Endothelial cell of umbilical vein (primary cell): ENCODE data around the gene IGSF23. TPM values are rescaled to one million over a fixed set of nuclear protein-coding genes. Genes with fewer than 3 reads are reported as not detected.
"Not testable (repeated sequence)": the region's sequence is repeated elsewhere in the genome, so short reads cannot be mapped to it uniquely, and the experiment has no call there.

Source experiments
- BruUV-seq: library from RNA; stranded (reverse); fragments of 400-500 nt; replicated peaks from 2 replicates; lab custom pipeline; 2021; lab: Mats Ljungman, UMichigan
- CTCF ChIA-PET: fragments of 300-600, 350-600 bp; sonication (Branson Sonifier 250); formaldehyde crosslinking; loops from one replicate; lab custom pipeline; 2021; ENCODE audit warnings: antibody characterized with exemption, inconsistent platforms; lab: Charles Lee
- POLR2A ChIA-PET: fragments of 300-600, 350-600 bp; sonication (Branson Sonifier 250); formaldehyde crosslinking; loops from one replicate; lab custom pipeline; 2021; ENCODE audit warnings: antibody characterized with exemption, inconsistent platforms; lab: Charles Lee
- DNase-seq: peaks from one replicate; pipeline ENCODE4 v3.0.0-alpha.2; 2011; ENCODE audit warnings: low read depth, low spot score
- FAIRE-seq: peaks from 2 replicates; lab custom pipeline; 2011; peaks lifted over from hg19 to GRCh38; lab: Jason Lieb, UNC
- H2AFZ ChIP-seq: 2 replicates; pipeline ENCODE4 v1.6.0; 2012; ENCODE audit warnings: low read depth, low read length, control low read depth, inconsistent platforms
- H3K27ac ChIP-seq: 2 replicates; pipeline ENCODE4 v1.5.1; 2011; ENCODE audit warnings: low read depth, mild to moderate bottlenecking, control low read depth, low read length, moderate library complexity; ENCODE audit not compliant: insufficient read depth
- H3K27me3 ChIP-seq, 2 experiments: 2 replicates each; pipeline versions ENCODE4 v1.6.0 to v1.6.1; 2011; ENCODE audit warnings: low read length in 2 of 2, mixed read lengths in 1 of 2; ENCODE audit not compliant: control insufficient read depth in 2 of 2, insufficient read depth in 2 of 2
- H3K36me3 ChIP-seq, 2 experiments: 2 replicates in 1 of 2; 3 replicates in 1 of 2; pipeline ENCODE4 v1.5.1; 2011; ENCODE audit warnings: low read length in 2 of 2, mild to moderate bottlenecking in 1 of 2, moderate library complexity in 1 of 2; ENCODE audit not compliant: control insufficient read depth in 2 of 2, insufficient read depth in 2 of 2; ENCODE audit errors: extremely low read depth in 1 of 2
- H3K4me1 ChIP-seq: 3 replicates; pipeline ENCODE4 v1.5.1; 2011; ENCODE audit warnings: mild to moderate bottlenecking, low read length; ENCODE audit not compliant: control insufficient read depth, insufficient read depth; ENCODE audit errors: extremely low read depth
- H3K4me2 ChIP-seq: 2 replicates; pipeline ENCODE4 v1.6.1; 2011; ENCODE audit warnings: low read length, control low read depth, mixed read lengths; ENCODE audit not compliant: insufficient read depth
- H3K4me3 ChIP-seq, 3 experiments: fragments of 200-600 bp in 1 of 3; sonication (generic), shearing (Covaris generic) in 1 of 3; replicated peaks in 1 of 3; 2 replicates each; pipeline ENCODE4 v1.5.1; 2011 to 2016; ENCODE audit warnings: control low read depth in 3 of 3, low read length in 3 of 3, mild to moderate bottlenecking in 2 of 3, inconsistent platforms in 1 of 3, low read depth in 1 of 3, moderate library complexity in 1 of 3; ENCODE audit not compliant: insufficient read depth in 1 of 3
- H3K79me2 ChIP-seq: 2 replicates; pipeline ENCODE4 v1.6.0; 2012; ENCODE audit warnings: low read length, inconsistent platforms; ENCODE audit not compliant: control insufficient read depth, insufficient read depth
- H3K9ac ChIP-seq: replicated peaks from 2 replicates; pipeline ENCODE3; 2011; ENCODE audit warnings: low read length, control low read depth; ENCODE audit not compliant: insufficient read depth; ENCODE audit errors: extremely low read depth
- H3K9me1 ChIP-seq: replicated peaks from 3 replicates; pipeline ENCODE4 v1.6.0; 2011; ENCODE audit warnings: mild to moderate bottlenecking, low read length; ENCODE audit not compliant: control insufficient read depth, insufficient read depth; ENCODE audit errors: extremely low read depth
- H3K9me3 ChIP-seq: replicated peaks from 2 replicates; pipeline ENCODE4 v1.5.1; 2012; ENCODE audit warnings: low read length, inconsistent platforms; ENCODE audit not compliant: control insufficient read depth, insufficient read depth
- H4K20me1 ChIP-seq: replicated peaks from 2 replicates; pipeline ENCODE3; 2011; ENCODE audit warnings: mild to moderate bottlenecking, low read length; ENCODE audit not compliant: control insufficient read depth, insufficient read depth; ENCODE audit errors: extremely low read depth
- EZH2 ChIP-seq: IDR thresholded peaks from 2 replicates; pipeline ENCODE4 v1.6.1; 2012; ENCODE audit warnings: borderline replicate concordance, low read depth, mild to moderate bottlenecking, moderate library complexity, low read length, inconsistent platforms; ENCODE audit not compliant: severe bottlenecking
- FOS ChIP-seq: IDR thresholded peaks from 2 replicates; pipeline ENCODE4 v1.6.1; 2011; ENCODE audit warnings: mild to moderate bottlenecking, low read length, moderate library complexity, borderline replicate concordance; ENCODE audit not compliant: insufficient read depth
- GATA2 ChIP-seq: IDR thresholded peaks from 2 replicates; pipeline ENCODE4 v1.7.0; 2011; ENCODE audit warnings: low read depth, mild to moderate bottlenecking, moderate library complexity, mixed read lengths, low read length; ENCODE audit not compliant: insufficient read length, insufficient read depth
- JUN ChIP-seq: IDR thresholded peaks from 2 replicates; pipeline ENCODE4 v1.6.1; 2011; ENCODE audit warnings: borderline replicate concordance, low read depth; ENCODE audit not compliant: insufficient read length, insufficient read depth
- MYC ChIP-seq: IDR thresholded peaks from one replicate; pipeline ENCODE4 v1.6.1; 2011; ENCODE audit warnings: mild to moderate bottlenecking, low read depth, low read length
- POLR2A ChIP-seq: IDR thresholded peaks from 2 replicates; pipeline ENCODE4 v1.6.1; 2012; ENCODE audit warnings: low read depth, mild to moderate bottlenecking, control low read depth, low read length
- POLR2AphosphoS5 ChIP-seq: IDR thresholded peaks from 2 replicates; pipeline ENCODE4 v1.6.1; 2012; ENCODE audit warnings: low read depth, mild to moderate bottlenecking, control low read depth, low read length, moderate library complexity; ENCODE audit not compliant: insufficient read depth
- dilution Hi-C: fragments of 300-500 bp; cut with MboI; formaldehyde crosslinking; loops from one replicate; pipeline ENCODE4 v1.15.0; 2019; ENCODE audit warnings: low sequenced_read_pairs; ENCODE audit not compliant: extremely low pct_ligation_motif_present
- intact Hi-C: fragments of 100-400 bp; cut with micrococcal nuclease; formaldehyde crosslinking; loops from one replicate; pipeline ENCODE4 v1.10.0; 2022
- polyA plus RNA-seq, 4 experiments: library from polyadenylated mRNA; depleted of rRNA in 3 of 4; stranded (reverse) in 3 of 4; unstranded in 1 of 4; fragments of >200 nt; gene quantifications; 2 replicates each; pipeline versions ENCODE4 v1.2.1 to v1.2.3, GENCODE V29; 2011 to 2012; ENCODE audit warnings: missing spikeins in 1 of 4
- total RNA-seq: library from RNA; stranded (reverse); gene quantifications from 2 replicates; pipeline ENCODE4 v1.2.3, GENCODE V29; 2021
- TF ChIP-seq, protein P1 (sequence below), 2 donors: IDR thresholded peaks; 1 replicate in 1 of 2; 2 replicates in 1 of 2; pipeline ENCODE4 v1.5.1; 2011; ENCODE audit warnings: low read length in 2 of 2, mild to moderate bottlenecking in 2 of 2, moderate library complexity in 2 of 2, control low read depth in 1 of 2, inconsistent platforms in 1 of 2, low read depth in 1 of 2; ENCODE audit not compliant: insufficient read depth in 1 of 2; ENCODE audit errors: extremely low read depth in 1 of 2
- TF ChIP-seq, protein P2 (sequence below): IDR thresholded peaks from 2 replicates; pipeline ENCODE4 v1.6.1; 2011; ENCODE audit not compliant: insufficient read depth, insufficient read length

The IGSF23 gene
- total and polyA plus RNA-seq, 2 donors (not counting 3 experiments of a cell fraction or from before 2014, with no cell fraction given) = 0.73 TPM; not detected in 1

DNA sequence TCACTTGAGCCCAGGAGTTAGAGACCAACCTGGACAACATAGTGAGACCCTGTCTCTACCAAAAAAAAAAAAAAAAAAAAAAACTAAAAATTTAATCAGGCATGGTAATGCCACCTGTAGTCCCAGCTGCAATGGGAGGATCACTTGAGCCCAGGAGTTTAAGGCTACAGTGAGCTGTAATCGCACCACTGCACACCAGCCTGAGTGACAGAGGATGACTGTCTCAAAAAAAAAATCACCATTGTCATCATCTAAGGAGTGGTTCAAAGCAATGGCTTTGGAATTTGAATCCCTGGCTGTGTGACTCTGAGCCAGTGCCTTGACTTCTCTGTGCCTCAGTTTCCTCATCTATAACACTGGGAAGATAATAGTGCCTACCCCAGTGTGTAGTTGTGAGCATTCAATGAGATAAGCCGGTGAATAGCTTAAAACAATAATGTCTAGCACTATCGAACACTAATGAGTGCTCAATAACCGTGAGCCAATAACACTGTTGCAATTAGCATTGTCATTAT is 11.5 kb downstream of the IGSF23 start:
- CTCF ChIA-PET = interaction anchor here (1.0 to 1.4 kb wide), 2 partner anchors 9 to 54 kb away, joined by 3 to 4 read pairs; no protein-coding TSS in a partner anchor
- BruUV-seq = no TSS peak

DNA sequence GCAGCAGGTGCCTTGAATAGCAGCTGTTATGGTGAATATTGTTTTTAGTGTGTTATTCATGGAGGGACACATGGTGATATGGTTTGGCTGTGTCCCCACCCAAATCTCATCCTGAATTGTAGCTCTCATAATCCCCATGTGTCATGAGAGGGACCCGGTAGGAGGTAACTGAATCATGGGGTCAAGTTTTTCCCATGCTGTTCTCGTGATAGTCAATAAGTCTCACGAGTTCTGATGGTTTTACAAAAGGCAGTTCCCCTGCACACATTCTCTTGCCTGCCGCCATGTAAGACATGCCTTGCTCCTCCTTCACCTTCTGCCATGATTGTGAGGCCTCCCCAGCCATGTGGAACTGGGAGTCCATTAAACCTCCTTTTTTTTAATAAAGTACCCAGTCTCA is 12.3 kb downstream of the IGSF23 start:
- H3K79me2 ChIP-seq, H3K9me3 ChIP-seq, dilution Hi-C loops, H3K36me3 ChIP-seq, H3K9me1 ChIP-seq, H2AFZ ChIP-seq, FAIRE-seq, H3K9ac ChIP-seq, H3K4me3 ChIP-seq, H3K4me2 ChIP-seq, H3K27me3 ChIP-seq, H4K20me1 ChIP-seq, DNase-seq: not testable (repeated sequence)
- Histone ChIP-seq H3K27ac (peak overlapping the region; percentile 73), H3K4me1 (peaks cover 31% of the 10 kb centered on the region)
- POLR2A ChIA-PET = interaction anchor here (1.2 kb wide), 2 partner anchors 19 to 23 kb away, joined by 4 to 5 read pairs; no protein-coding TSS in a partner anchor
- TSS peak; percentile 91 for BruUV-seq
- intact Hi-C loops = loop anchor here (1.0 to 2.0 kb wide), 3 partner anchors 15 to 22 kb away; no protein-coding TSS in a partner anchor
- CTCF ChIA-PET = interaction anchor here (0.6 to 1.4 kb wide), 6 partner anchors 9 to 55 kb away, joined by 3 to 6 read pairs (median 4); no protein-coding TSS in a partner anchor

More for the DNA sequence above, 11.5 kb downstream of the IGSF23 start:
- Histone ChIP-seq H3K9ac (no peak overlapping the region), H3K27ac (peak overlapping the region; percentile 73), H3K27me3 (no peaks in the 10 kb centered on the region), H3K9me3 (no peaks in the 10 kb centered on the region), H3K36me3 (no peaks in the 10 kb centered on the region), H3K4me2 (no peak overlapping the region), H3K79me2 (no peaks in the 10 kb centered on the region), H3K4me1 (peaks cover 31% of the 10 kb centered on the region), H4K20me1 (no peaks in the 10 kb centered on the region), H3K4me3 (no peak overlapping the region), H3K9me1 (no peaks in the 10 kb centered on the region), H2AFZ (no peak overlapping the region)
- TF ChIP-seq GATA2 (no peak), POLR2A (no peak), POLR2AphosphoS5 (no peak), JUN (no peak), FOS (no peak), MYC (no peak), EZH2 (no peak)
- TF ChIP-seq, protein P1, sequence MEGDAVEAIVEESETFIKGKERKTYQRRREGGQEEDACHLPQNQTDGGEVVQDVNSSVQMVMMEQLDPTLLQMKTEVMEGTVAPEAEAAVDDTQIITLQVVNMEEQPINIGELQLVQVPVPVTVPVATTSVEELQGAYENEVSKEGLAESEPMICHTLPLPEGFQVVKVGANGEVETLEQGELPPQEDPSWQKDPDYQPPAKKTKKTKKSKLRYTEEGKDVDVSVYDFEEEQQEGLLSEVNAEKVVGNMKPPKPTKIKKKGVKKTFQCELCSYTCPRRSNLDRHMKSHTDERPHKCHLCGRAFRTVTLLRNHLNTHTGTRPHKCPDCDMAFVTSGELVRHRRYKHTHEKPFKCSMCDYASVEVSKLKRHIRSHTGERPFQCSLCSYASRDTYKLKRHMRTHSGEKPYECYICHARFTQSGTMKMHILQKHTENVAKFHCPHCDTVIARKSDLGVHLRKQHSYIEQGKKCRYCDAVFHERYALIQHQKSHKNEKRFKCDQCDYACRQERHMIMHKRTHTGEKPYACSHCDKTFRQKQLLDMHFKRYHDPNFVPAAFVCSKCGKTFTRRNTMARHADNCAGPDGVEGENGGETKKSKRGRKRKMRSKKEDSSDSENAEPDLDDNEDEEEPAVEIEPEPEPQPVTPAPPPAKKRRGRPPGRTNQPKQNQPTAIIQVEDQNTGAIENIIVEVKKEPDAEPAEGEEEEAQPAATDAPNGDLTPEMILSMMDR (IDR thresholded peaks at IDR 0.05; ENCODE audit: extremely low read depth in 1 of 2, insufficient read depth in 1 of 2, low read depth in 1 of 2, low read length in 2 of 2) = no peak
- TF ChIP-seq, protein P2, sequence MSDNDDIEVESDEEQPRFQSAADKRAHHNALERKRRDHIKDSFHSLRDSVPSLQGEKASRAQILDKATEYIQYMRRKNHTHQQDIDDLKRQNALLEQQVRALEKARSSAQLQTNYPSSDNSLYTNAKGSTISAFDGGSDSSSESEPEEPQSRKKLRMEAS = no peak
- POLR2A ChIA-PET = no interaction called here
- intact Hi-C loops = no loop called here
- DNase-seq (no peak), FAIRE-seq (peak; percentile 58)
- dilution Hi-C loops = no loop called here
